Medulla oblongata (tissue), 1 donor: ENCODE results near the gene WDHD1.
"Not testable (repeated sequence)": the region's sequence is repeated elsewhere in the genome, so short reads cannot be mapped to it uniquely, and the experiment has no call there.

Experiments
- DNase-seq: peaks from one replicate; pipeline ENCODE4 v3.0.0-alpha.2; 2015; ENCODE audit errors: extremely low spot score

WDHD1 gene

GRCh38 chr14:55048900-55049436, 22.1 kb upstream of the WDHD1 start:
- no peak for DNase-seq

- DNase-seq: no peak
Measured at GRCh38 chr14:55047301-55048053, 20.6 kb upstream of the WDHD1 start.

- no peak for DNase-seq
Measured at GRCh38 chr14:55045087-55045486, 18.2 kb upstream of the WDHD1 start.

- no peak for DNase-seq
Measured at GRCh38 chr14:55043528-55043927, 16.6 kb upstream of the WDHD1 start.

GRCh38 chr14:55038708-55039107, 11.8 kb upstream of the WDHD1 start:
- DNase-seq: no peak

GRCh38 chr14:55037995-55038394, 11.1 kb upstream of the WDHD1 start:
- not testable (repeated sequence) for DNase-seq

- DNase-seq: no peak
Measured at GRCh38 chr14:55031190-55031589, 4.3 kb upstream of the WDHD1 start.

GRCh38 chr14:55028476-55028875, 1.6 kb upstream of the WDHD1 start:
- no peak for DNase-seq

- DNase-seq: no peak
Measured at GRCh38 chr14:55028066-55028465, 1.2 kb upstream of the WDHD1 start.

- DNase-seq: no peak
Measured at GRCh38 chr14:55026441-55026792, 482 bp downstream of the WDHD1 start.

GRCh38 chr14:55025948-55026347, 951 bp downstream of the WDHD1 start:
- no peak for DNase-seq

GRCh38 chr14:55024365-55024764, 2.5 kb downstream of the WDHD1 start:
- DNase-seq: not testable (repeated sequence)

GRCh38 chr14:55019968-55020554, 6.8 kb downstream of the WDHD1 start:
- no peak for DNase-seq

- DNase-seq: no peak
Measured at GRCh38 chr14:55015006-55015405, 11.9 kb downstream of the WDHD1 start.

GRCh38 chr14:55005071-55005470, 21.8 kb downstream of the WDHD1 start:
- no peak for DNase-seq

GRCh38 chr14:55000381-55000780, 26.5 kb downstream of the WDHD1 start:
- no peak for DNase-seq

GRCh38 chr14:54985156-54985555, 41.7 kb downstream of the WDHD1 start:
- no peak for DNase-seq

GRCh38 chr14:54981698-54982097, 45.2 kb downstream of the WDHD1 start:
- no peak for DNase-seq

- DNase-seq: no peak
Measured at GRCh38 chr14:54979039-54979438, 47.9 kb downstream of the WDHD1 start.

- DNase-seq: no peak
Measured at GRCh38 chr14:54976316-54976715, 50.6 kb downstream of the WDHD1 start.

GRCh38 chr14:54975856-54976255, 51.0 kb downstream of the WDHD1 start:
- no peak for DNase-seq

GRCh38 chr14:54974788-54975414, 52.0 kb downstream of the WDHD1 start:
- no peak for DNase-seq

GRCh38 chr14:54967496-54967895, 59.4 kb downstream of the WDHD1 start:
- DNase-seq: no peak
